K562 (cell line): Measurements from ENCODE around the gene MED22. TPM values are rescaled to one million over a fixed set of nuclear protein-coding genes. Genes with fewer than 3 reads are reported as not detected.

Source experiments
- ATAC-seq: fragments of 200-7000 bp; cut with Tn5 transposase; 3 replicates; pipeline ENCODE4 v1.9.1; 2020; ENCODE audit warnings: moderate library complexity
- BruUV-seq: library from RNA; stranded (reverse); fragments of 400-500 nt; replicated peaks from 2 replicates; lab custom pipeline; 2021; lab: Mats Ljungman, UMichigan
- CTCF ChIA-PET: fragments of 300-600 bp; formaldehyde crosslinking; extraction: SDS; loops from one replicate; lab custom pipeline; 2021; ENCODE audit warnings: low intra/inter-chr PET ratio; lab: Yijun Ruan, JAX
- POLR2A ChIA-PET: fragments of 300-600, 350-650 bp; sonication (Branson Sonifier 250); formaldehyde crosslinking; extraction: SDS; loops from one replicate; lab custom pipeline; 2021; ENCODE audit warnings: antibody characterized with exemption, inconsistent platforms; lab: Yijun Ruan, JAX
- DNase-seq, 4 experiments: peaks; one replicate each; pipeline versions ENCODE4 v3.0.0 to v3.0.0-alpha.2; 2011 to 2018; ENCODE audit warnings: low spot score in 3 of 4, mixed read lengths in 3 of 4; ENCODE audit errors: extremely low read depth in 1 of 4
- FAIRE-seq: peaks from 2 replicates; lab custom pipeline; 2011; peaks lifted over from hg19 to GRCh38; lab: Jason Lieb, UNC
- H2AFZ ChIP-seq: 2 replicates; pipeline ENCODE4 v1.6.0; 2011; ENCODE audit warnings: low read depth, low read length, control low read depth, inconsistent platforms
- H3K27ac ChIP-seq: fragments of 200-600 bp; 3 replicates; pipeline ENCODE4 v1.8.0; 2011; ENCODE audit warnings: low read depth, mild to moderate bottlenecking, control low read depth, inconsistent platforms, low read length, moderate library complexity, mixed read lengths; ENCODE audit errors: extremely low read depth
- H3K27me3 ChIP-seq, 2 experiments: fragments of 300-600 bp in 1 of 2; 2 replicates in 1 of 2; 3 replicates in 1 of 2; pipeline versions ENCODE4 v1.6.0 to v1.8.0; 2011; ENCODE audit warnings: inconsistent platforms in 2 of 2, low read length in 2 of 2, mild to moderate bottlenecking in 1 of 2, mixed read lengths in 1 of 2, moderate library complexity in 1 of 2; ENCODE audit not compliant: control insufficient read depth in 2 of 2, insufficient read depth in 2 of 2
- H3K36me3 ChIP-seq: fragments of 300-600 bp; 3 replicates; pipeline ENCODE4 v1.8.0; 2011; ENCODE audit warnings: mild to moderate bottlenecking, low read length, inconsistent platforms; ENCODE audit not compliant: control insufficient read depth, insufficient read depth
- H3K4me1 ChIP-seq, 2 experiments: fragments of 200-600 bp in 1 of 2; replicated peaks in 1 of 2; 2 replicates in 1 of 2; 3 replicates in 1 of 2; pipeline versions ENCODE4 v1.5.1 to v1.8.0; 2011; ENCODE audit warnings: inconsistent platforms in 2 of 2, low read length in 2 of 2, mild to moderate bottlenecking in 1 of 2, mixed read lengths in 1 of 2, moderate library complexity in 1 of 2; ENCODE audit not compliant: control insufficient read depth in 2 of 2, insufficient read depth in 2 of 2
- H3K4me2 ChIP-seq: 2 replicates; pipeline ENCODE4 v1.6.1; 2011; ENCODE audit warnings: low read length, control low read depth, inconsistent platforms, mixed read lengths; ENCODE audit not compliant: insufficient read depth
- H3K4me3 ChIP-seq: fragments of 200-600 bp; sonication (generic), shearing (Covaris generic); 2 replicates; pipeline ENCODE4 v1.5.1; 2016; ENCODE audit warnings: control low read depth, inconsistent platforms
- H3K79me2 ChIP-seq: fragments of 200-600 bp; 3 replicates; pipeline ENCODE4 v1.8.0; 2011; ENCODE audit warnings: low read length, inconsistent platforms; ENCODE audit not compliant: control insufficient read depth, insufficient read depth
- H3K9ac ChIP-seq, 2 experiments: 2 replicates each; pipeline versions ENCODE4 v1.6.0 to v1.6.1; 2011; ENCODE audit warnings: low read depth in 2 of 2, low read length in 2 of 2, control low read depth in 1 of 2, inconsistent platforms in 1 of 2, mild to moderate bottlenecking in 1 of 2, mixed read lengths in 1 of 2; ENCODE audit not compliant: insufficient read depth in 1 of 2
- H3K9me1 ChIP-seq: one replicate; pipeline ENCODE4 v1.6.0; 2011; ENCODE audit warnings: inconsistent platforms, mild to moderate bottlenecking, low read length, moderate library complexity; ENCODE audit not compliant: control insufficient read depth, insufficient read depth
- H3K9me3 ChIP-seq: replicated peaks from 2 replicates; pipeline ENCODE4 v1.5.1; 2011; ENCODE audit warnings: low read depth, low read length, inconsistent platforms; ENCODE audit not compliant: control insufficient read depth, insufficient read depth
- H4K20me1 ChIP-seq: replicated peaks from 2 replicates; pipeline ENCODE4 v1.6.1; 2011; ENCODE audit warnings: low read length, inconsistent platforms, mixed read lengths; ENCODE audit not compliant: control insufficient read depth, insufficient read depth
- CTCF ChIP-seq, 3 experiments: IDR thresholded peaks in 2 of 3; conservative IDR thresholded peaks in 1 of 3; 2 replicates each; pipeline ENCODE4 v1.5.1; 2011 to 2012; ENCODE audit warnings: low read length in 3 of 3, mild to moderate bottlenecking in 3 of 3, control low read depth in 2 of 3, improper control_type of control experiment in 1 of 3, inconsistent platforms in 1 of 3, low read depth in 1 of 3, mixed read lengths in 1 of 3, moderate library complexity in 1 of 3; ENCODE audit not compliant: insufficient read depth in 2 of 3
- CTCFL ChIP-seq: IDR thresholded peaks from 2 replicates; pipeline ENCODE4 v1.6.1; 2011; ENCODE audit warnings: borderline replicate concordance, low read depth, mild to moderate bottlenecking, moderate library complexity, low read length; ENCODE audit not compliant: insufficient read depth, poor library complexity, severe bottlenecking
- POLR2G ChIP-seq: fragments of 200-400 bp; formaldehyde crosslinking; IDR thresholded peaks from 2 replicates; pipeline ENCODE4 v1.6.1; 2017; ENCODE audit warnings: low read depth, mild to moderate bottlenecking, antibody characterized with exemption, low read length, moderate library complexity
- RBFOX2 ChIP-seq: fragments of 200-400 bp; formaldehyde crosslinking; IDR thresholded peaks from 2 replicates; pipeline ENCODE4 v1.6.1; 2017; ENCODE audit warnings: low read depth, mild to moderate bottlenecking, low read length, moderate library complexity
- SIN3A ChIP-seq, 2 experiments: fragments of 150-350 bp in 1 of 2; IDR thresholded peaks; 2 replicates each; pipeline ENCODE4 v1.6.1; 2011 to 2016; ENCODE audit warnings: borderline replicate concordance in 2 of 2, low read depth in 2 of 2, low read length in 2 of 2, mild to moderate bottlenecking in 2 of 2, moderate library complexity in 2 of 2; ENCODE audit not compliant: control insufficient read depth in 1 of 2
- WGBS: fragments of 100-300 bp; shearing (Covaris generic); methylation state at CpG from one replicate; pipeline ENCODE4 v1.1.6; 2016; ENCODE audit warnings: low coverage, mixed read lengths; ENCODE audit not compliant: insufficient coverage; ENCODE audit errors: missing lambda C conversion rate; 5-methylcytosine and 5-hydroxymethylcytosine counted together
- in situ Hi-C: fragments of 300-500 bp; cut with MboI; formaldehyde crosslinking; loops from 4 replicates; pipeline ENCODE4 v1.15.0; 2018; ENCODE audit warnings: inconsistent platforms, mixed read lengths
- intact Hi-C: fragments of 100-400 bp; cut with micrococcal nuclease; formaldehyde crosslinking; loops from 2 replicates; pipeline ENCODE4 v1.14.2; 2022
- polyA plus RNA-seq, 8 experiments: library from polyadenylated mRNA; depleted of rRNA in 4 of 8; stranded (reverse) in 5 of 8; unstranded in 3 of 8; fragments of >200 nt; fragmentation: Nextera tagmentation in 2 of 8; fragmentation: Illumina TruSeq in 1 of 8; extraction: Ambion mirVana in 2 of 8; extraction: Trizol in 1 of 8; gene quantifications; 2 replicates each; pipeline versions ENCODE4 v1.2.1 to v1.2.3, GENCODE V29; 2011 to 2014; ENCODE audit warnings: inconsistent platforms in 1 of 8, missing spikeins in 1 of 8
- total RNA-seq, 7 experiments: library from RNA; depleted of rRNA in 6 of 7; stranded (reverse); fragments of >200 nt in 6 of 7; fragmentation: Illumina TruSeq in 2 of 7; extraction: Trizol in 2 of 7; gene quantifications; 2 replicates each; pipeline versions ENCODE4 v1.2.1 to v1.2.3, GENCODE V29; 2011 to 2021; ENCODE audit warnings: low replicate concordance in 1 of 7

MED22 gene
- total and polyA plus RNA-seq, 9 of the 15 experiments (the other 6 are each of a cell fraction or from before 2014, with no cell fraction given) = 0.73 to 35.6 (median 22.3) TPM

- peak overlapping the region in 1 of 2 experiments; percentile 61; a peak in 1 of 4 replicates for H3K9ac ChIP-seq
- H3K27ac ChIP-seq = no peak overlapping the region
These were observed 5.4 kb downstream of the MED22 start for GRCh38 chr9:133342570-133342969.

More at GRCh38 chr9:133342570-133342969, 5.4 kb downstream of the MED22 start:
- Histone ChIP-seq H3K36me3 (peaks cover 82% of the 10 kb centered on the region), H3K4me3 (no peak overlapping the region), H3K9me1 (no peaks in the 10 kb centered on the region), H3K9me3 (no peaks in the 10 kb centered on the region), H2AFZ (no peak overlapping the region), H3K79me2 (peaks cover 23% of the 10 kb centered on the region), H3K4me1 (peaks cover 9 to 34% of the 10 kb centered on the region in 2 experiments; a peak in 4 of 5 replicates), H4K20me1 (peaks cover 2% of the 10 kb centered on the region; the same call in 1 of the 2 replicates), H3K4me2 (no peak overlapping the region), H3K27me3 (no peaks in the 10 kb centered on the region)
- TF ChIP-seq POLR2G = peak; percentile 46; the same call in 1 of the 2 replicates
- TF ChIP-seq RBFOX2 = 0 out of 2 replicates have a peak, but pooled peaks have one; percentile 3
- peak; percentile 37 to 50 (median 40); a peak in 4 of 6 replicates for TF ChIP-seq CTCF (IDR thresholded peaks at IDR 0.05 in 2 of 3, conservative IDR thresholded peaks at IDR 0.05 in 1 of 3; ENCODE audit: insufficient read depth in 2 of 3, low read depth in 1 of 3, low read length in 3 of 3)
- no peak for TF ChIP-seq SIN3A (IDR thresholded peaks at IDR 0.05; ENCODE audit: borderline replicate concordance in 2 of 2, control insufficient read depth in 1 of 2, low read depth in 2 of 2, low read length in 2 of 2)
- TF ChIP-seq CTCFL = peak; percentile 81
- 82% methylated on average over 10 of the region's 11 CpGs for WGBS
- FAIRE-seq (no peak), ATAC-seq (peak; percentile 36), DNase-seq (no peak)
- CTCF ChIA-PET = no interaction called here
- in situ Hi-C loops (no loop called here), intact Hi-C loops (no loop called here)
- no TSS peak for BruUV-seq
- POLR2A ChIA-PET = interaction anchor here (0.9 to 1.8 kb wide), 5 partner anchors 9 to 64 kb away, joined by 3 to 5 read pairs (median 5); no protein-coding TSS in a partner anchor
